Psoas muscle (tissue), 8 donors: Measurements from ENCODE around the gene CBFB. TPM values are rescaled to one million over a fixed set of nuclear protein-coding genes. Genes with fewer than 3 reads are reported as not detected.
"Not testable (repeated sequence)": the region's sequence is repeated elsewhere in the genome, so short reads cannot be mapped to it uniquely, and the experiment has no call there.

Experiments
- ATAC-seq, 4 donors: fragments of 200-7000 bp; cut with Tn5 transposase; one replicate each; pipeline ENCODE4 v1.9.1; 2020; ENCODE audit warnings: moderate library complexity in 3 of 4, mild to moderate bottlenecking in 2 of 4
- DNase-seq, 2 donors: peaks; one replicate each; pipeline ENCODE4 v3.0.0-alpha.2; 2020
- H3K27ac ChIP-seq: fragments of 200-600 bp; one replicate; pipeline ENCODE4 v1.8.0; 2022
- H3K27me3 ChIP-seq, 3 donors: fragments of 200-600 bp in 1 of 3; one replicate each; pipeline versions ENCODE4 v1.6.1 to v1.8.0; 2013 to 2022; ENCODE audit warnings: low read length in 2 of 3, mild to moderate bottlenecking in 2 of 3, moderate library complexity in 1 of 3; ENCODE audit not compliant: insufficient read depth in 3 of 3
- H3K36me3 ChIP-seq, 2 donors: fragments of 200-600 bp in 1 of 2; one replicate each; pipeline versions ENCODE4 v1.6.1 to v1.8.0; 2013 to 2022; ENCODE audit warnings: low read depth in 1 of 2, mild to moderate bottlenecking in 1 of 2, moderate library complexity in 1 of 2; ENCODE audit not compliant: insufficient read depth in 1 of 2
- H3K4me1 ChIP-seq: fragments of 200-600 bp; one replicate; pipeline ENCODE4 v1.8.0; 2022
- H3K4me3 ChIP-seq: fragments of 200-600 bp; one replicate; pipeline ENCODE4 v1.8.0; 2022; ENCODE audit warnings: mild to moderate bottlenecking
- H3K9me3 ChIP-seq: fragments of 200-600 bp; one replicate; pipeline ENCODE4 v1.8.0; 2022
- CTCF ChIP-seq: fragments of 200-600 bp; IDR thresholded peaks from one replicate; pipeline ENCODE4 v1.8.0; 2022; ENCODE audit warnings: antibody characterized with exemption
- WGBS, 3 donors: extraction: QIAGEN DNeasy Blood & Tissue Kit; methylation state at CpG; one replicate each; pipeline versions ENCODE4 v1.1.6 to v1.1.7; 2013; 5-methylcytosine and 5-hydroxymethylcytosine counted together
- intact Hi-C, 2 donors: fragments of 100-400 bp; cut with DNase I; formaldehyde crosslinking; loops; one replicate each; pipeline versions ENCODE4 v1.11.0 to v1.14.2; 2022
- polyA plus RNA-seq, 3 donors: library from polyadenylated mRNA; stranded (reverse); fragments of 200-250 nt; gene quantifications; one replicate each; pipeline ENCODE4 v1.2.3, GENCODE V29; 2013
- total RNA-seq, 4 donors: library from RNA; stranded (reverse); fragmentation: NEBNext Ultra II Directional in 2 of 4; extraction: Animal tissue kit (Norgen Biotek cat#: 25700) in 2 of 4; gene quantifications; one replicate each; pipeline versions ENCODE4 v1.2.1 to v1.2.4, GENCODE V29; 2021 to 2023
- donor health status: healthy with polysubstance abuse.
- donor health status: DM: no; HTN: no; CAD: no; lungs with moderate emphysema.
- donor health status: Bipolar disorder and iron deficiency.
- donor health status: healthy.
- donor health status: DM: yes; HTN: yes; CAD: no.
- donor health status: DM: no; HTN: no; CAD: no.
- donor health status: DM: no; HTN: no; CAD: no.
- donor health status: DM: yes; HTN: yes; CAD: no.

CBFB gene
- total and polyA plus RNA-seq, 7 donors = 24.3 to 66.1 (median 51.4) TPM

GRCh38 chr16:66988197-66988788, 40.7 kb upstream of the CBFB start, which contains the start of gene CES4A:
CES4A (plus strand) TSS chr16:66988589; CDS start chr16:66988773, 184 bp downstream.
- no peak within 1 kb of the TSS for H3K27ac ChIP-seq
- H3K36me3 ChIP-seq = no peaks in the 10 kb centered on the region
- TF ChIP-seq CTCF = no peak
- no peak within 1 kb of the TSS for H3K4me3 ChIP-seq
- DNase-seq (peak in 1 of 2 donors; percentile 36), ATAC-seq (peak; percentile 71 to 93 (median 85))
- no peaks in the 10 kb centered on the region for H3K27me3 ChIP-seq
- intact Hi-C loops = no loop called here
- 48 to 57% (median 49%) methylated on average over 11 of the region's 11 CpGs for WGBS, 3 donors
- no peaks in the 10 kb centered on the region for H3K4me1 ChIP-seq
- H3K9me3 ChIP-seq = no peaks in the 10 kb centered on the region

- no peaks in the 10 kb centered on the region for H3K27me3 ChIP-seq
- intact Hi-C loops = no loop called here
- no peak for ATAC-seq
Observed at GRCh38 chr16:66991545-66992077, 37.3 kb upstream of the CBFB start.

GRCh38 chr16:66993558-66993957, 35.4 kb upstream of the CBFB start:
- intact Hi-C loops, ATAC-seq, H3K4me3 ChIP-seq, H3K4me1 ChIP-seq, H3K36me3 ChIP-seq, H3K27ac ChIP-seq, H3K27me3 ChIP-seq, DNase-seq, H3K9me3 ChIP-seq: not testable (repeated sequence)
- 86 to 97% (median 94%) methylated on average over 11 to 12 of the region's 12 CpGs for WGBS, 3 donors

More at GRCh38 chr16:66991545-66992077, 37.3 kb upstream of the CBFB start:
- no peak for TF ChIP-seq CTCF
- peaks cover 8% of the 10 kb centered on the region for H3K4me1 ChIP-seq
- H3K36me3 ChIP-seq = no peaks in the 10 kb centered on the region
- 76 to 91% (median 85%) methylated on average over 2 of the region's 2 CpGs for WGBS, 3 donors
- no peak overlapping the region for H3K27ac ChIP-seq
- DNase-seq = no peak
- no peaks in the 10 kb centered on the region for H3K9me3 ChIP-seq
- no peak overlapping the region for H3K4me3 ChIP-seq

- ATAC-seq (peak; percentile 89 to 93 (median 92)), DNase-seq (peak; percentile 66 to 86)
- WGBS, 3 donors = 33 to 45% (median 42%) methylated on average over 6 of the region's 6 CpGs
- Histone ChIP-seq H3K27ac (peak overlapping the region; percentile 60), H3K36me3 (no peaks in the 10 kb centered on the region), H3K4me3 (no peak overlapping the region), H3K9me3 (no peaks in the 10 kb centered on the region), H3K4me1 (peaks cover 9% of the 10 kb centered on the region), H3K27me3 (no peaks in the 10 kb centered on the region)
- intact Hi-C loops = no loop called here
- no peak for TF ChIP-seq CTCF
Observed at GRCh38 chr16:66996324-66996982, 32.5 kb upstream of the CBFB start.

GRCh38 chr16:66996983-66997358, 32.0 kb upstream of the CBFB start:
- H3K36me3 ChIP-seq = no peaks in the 10 kb centered on the region
- no peak overlapping the region for H3K4me3 ChIP-seq
- no peaks in the 10 kb centered on the region for H3K27me3 ChIP-seq
- WGBS, 3 donors = 26 to 37% (median 35%) methylated on average over 3 of the region's 3 CpGs
- ATAC-seq = peak; percentile 21 to 63 (median 58)
- peaks cover 9% of the 10 kb centered on the region for H3K4me1 ChIP-seq
- TF ChIP-seq CTCF = no peak
- DNase-seq = no peak
- peak overlapping the region; percentile 60 for H3K27ac ChIP-seq
- H3K9me3 ChIP-seq = no peaks in the 10 kb centered on the region
- intact Hi-C loops = no loop called here
